ENCODE data around the gene USP53. TPM values are rescaled to one million over a fixed set of nuclear protein-coding genes. Genes with fewer than 3 reads are reported as not detected.

The USP53 gene
- total RNA-seq, 1 donor from 2014 or later, result 20.0 TPM

- peaks cover 22% of the 10 kb centered on the region for H3K36me3 Mint-ChIP-seq (ENCODE audit: low read depth)
- peaks cover 33% of the 10 kb centered on the region for H3K4me1 Mint-ChIP-seq (ENCODE audit: low read depth)
- peaks cover 6% of the 10 kb centered on the region for H3K9me3 Mint-ChIP-seq (ENCODE audit: low read depth)
- H3K4me3 Mint-ChIP-seq (ENCODE audit: unreplicated experiment), result no peak overlapping the region
- no peak for DNase-seq (ENCODE audit: low spot score)
- H3K27ac Mint-ChIP-seq (ENCODE audit: unreplicated experiment), result no peak overlapping the region
- H3K27me3 Mint-ChIP-seq (ENCODE audit: low read depth), result no peaks in the 10 kb centered on the region
- TF ChIP-seq CTCF (IDR thresholded peaks at IDR 0.05), result no peak
Observed at GRCh38 chr4:119218093-119218492, 5.6 kb downstream of the USP53 start.

- no peak for TF ChIP-seq CTCF (IDR thresholded peaks at IDR 0.05)
- no peaks in the 10 kb centered on the region for H3K27me3 Mint-ChIP-seq (ENCODE audit: low read depth)
- peaks cover 12% of the 10 kb centered on the region for H3K9me3 Mint-ChIP-seq (ENCODE audit: low read depth)
- H3K4me3 Mint-ChIP-seq (ENCODE audit: unreplicated experiment), result no peak overlapping the region
- DNase-seq (ENCODE audit: low spot score), result no peak
- peaks cover 18% of the 10 kb centered on the region for H3K4me1 Mint-ChIP-seq (ENCODE audit: low read depth)
- H3K27ac Mint-ChIP-seq (ENCODE audit: unreplicated experiment), result no peak overlapping the region
- peaks cover 30% of the 10 kb centered on the region for H3K36me3 Mint-ChIP-seq (ENCODE audit: low read depth)
Observed at GRCh38 chr4:119221412-119221811, 8.9 kb downstream of the USP53 start.

GRCh38 chr4:119227690-119228089 lies 15.2 kb downstream of the USP53 start:
- DNase-seq (ENCODE audit: low spot score), result no peak
- Mint-ChIP-seq H3K27me3 (ENCODE audit: low read depth) (no peaks in the 10 kb centered on the region), H3K27ac (ENCODE audit: unreplicated experiment) (peak overlapping the region; percentile 49), H3K9me3 (ENCODE audit: low read depth) (peaks cover 6% of the 10 kb centered on the region), H3K36me3 (ENCODE audit: low read depth) (peaks cover 16% of the 10 kb centered on the region), H3K4me3 (ENCODE audit: unreplicated experiment) (no peak overlapping the region), H3K4me1 (ENCODE audit: low read depth) (peaks cover 11% of the 10 kb centered on the region)
- no peak for TF ChIP-seq CTCF (IDR thresholded peaks at IDR 0.05)

- H3K4me1 Mint-ChIP-seq (ENCODE audit: low read depth), result peaks cover 15% of the 10 kb centered on the region
- H3K36me3 Mint-ChIP-seq (ENCODE audit: low read depth), result peaks cover 14% of the 10 kb centered on the region
- TF ChIP-seq CTCF (IDR thresholded peaks at IDR 0.05), result no peak
- H3K27ac Mint-ChIP-seq (ENCODE audit: unreplicated experiment), result peak overlapping the region; percentile 41
- H3K4me3 Mint-ChIP-seq (ENCODE audit: unreplicated experiment), result no peak overlapping the region
- no peak for DNase-seq (ENCODE audit: low spot score)
- H3K9me3 Mint-ChIP-seq (ENCODE audit: low read depth), result peaks cover 6% of the 10 kb centered on the region
- no peaks in the 10 kb centered on the region for H3K27me3 Mint-ChIP-seq (ENCODE audit: low read depth)
Observed at GRCh38 chr4:119228406-119228805, 15.9 kb downstream of the USP53 start.

GRCh38 chr4:119229908-119230687 lies 17.6 kb downstream of the USP53 start:
- H3K27ac Mint-ChIP-seq (ENCODE audit: unreplicated experiment), result no peak overlapping the region
- no peak for DNase-seq (ENCODE audit: low spot score)
- H3K27me3 Mint-ChIP-seq (ENCODE audit: low read depth), result no peaks in the 10 kb centered on the region
- peaks cover 5% of the 10 kb centered on the region for H3K36me3 Mint-ChIP-seq (ENCODE audit: low read depth)
- no peak overlapping the region for H3K4me3 Mint-ChIP-seq (ENCODE audit: unreplicated experiment)
- peaks cover 23% of the 10 kb centered on the region for H3K4me1 Mint-ChIP-seq (ENCODE audit: low read depth)
- no peak for TF ChIP-seq CTCF (IDR thresholded peaks at IDR 0.05)
- no peaks in the 10 kb centered on the region for H3K9me3 Mint-ChIP-seq (ENCODE audit: low read depth)
